NCI-H1694 (cell line): ENCODE measurements around the gene MAG.

Experiments
- DNase-seq: peaks from one replicate; lab custom pipeline; 2025; lab: John Stamatoyannopoulos, UW

The MAG gene

GRCh38 chr19:35299523-35300338 is 7.8 kb downstream of the MAG start:
- no peak for DNase-seq

GRCh38 chr19:35300339-35300649 is 8.3 kb downstream of the MAG start:
- DNase-seq: no peak

GRCh38 chr19:35301961-35302360 is 10.0 kb downstream of the MAG start:
- no peak for DNase-seq

DNA sequence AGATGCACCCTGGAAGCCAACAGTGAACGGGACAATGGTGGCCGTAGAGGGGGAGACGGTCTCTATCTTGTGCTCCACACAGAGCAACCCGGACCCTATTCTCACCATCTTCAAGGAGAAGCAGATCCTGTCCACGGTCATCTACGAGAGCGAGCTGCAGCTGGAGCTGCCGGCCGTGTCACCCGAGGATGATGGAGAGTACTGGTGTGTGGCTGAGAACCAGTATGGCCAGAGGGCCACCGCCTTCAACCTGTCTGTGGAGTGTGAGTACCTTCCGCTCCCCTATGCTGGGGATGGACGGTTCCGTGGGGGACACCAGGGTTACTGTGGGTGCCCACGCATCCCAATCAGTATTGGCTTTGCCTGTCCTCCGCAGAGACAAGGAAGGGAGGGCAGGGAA is 10.5 kb downstream of the MAG start:
- no peak for DNase-seq

GRCh38 chr19:35303357-35303915 is 11.5 kb downstream of the MAG start:
- no peak for DNase-seq

DNA sequence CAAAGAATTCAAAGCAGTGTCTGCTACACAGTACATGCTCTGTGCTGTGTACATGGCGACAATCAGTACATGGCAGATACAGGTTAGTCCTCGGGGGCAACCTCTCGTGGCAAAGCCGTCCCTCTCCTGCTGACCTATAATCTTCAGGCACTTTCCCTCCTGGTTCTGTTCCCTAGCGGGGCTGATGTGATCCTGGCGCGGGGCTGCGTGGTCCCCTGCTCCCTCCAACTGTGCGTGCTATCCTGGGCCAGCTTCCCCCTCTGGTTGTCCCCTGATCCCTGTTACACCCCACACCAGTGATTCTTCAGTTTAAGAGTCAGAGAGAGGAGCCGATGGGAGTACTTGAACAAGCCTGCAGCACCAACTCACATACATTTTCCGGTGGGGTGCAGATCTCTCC is 12.1 kb downstream of the MAG start:
- no peak for DNase-seq

DNA sequence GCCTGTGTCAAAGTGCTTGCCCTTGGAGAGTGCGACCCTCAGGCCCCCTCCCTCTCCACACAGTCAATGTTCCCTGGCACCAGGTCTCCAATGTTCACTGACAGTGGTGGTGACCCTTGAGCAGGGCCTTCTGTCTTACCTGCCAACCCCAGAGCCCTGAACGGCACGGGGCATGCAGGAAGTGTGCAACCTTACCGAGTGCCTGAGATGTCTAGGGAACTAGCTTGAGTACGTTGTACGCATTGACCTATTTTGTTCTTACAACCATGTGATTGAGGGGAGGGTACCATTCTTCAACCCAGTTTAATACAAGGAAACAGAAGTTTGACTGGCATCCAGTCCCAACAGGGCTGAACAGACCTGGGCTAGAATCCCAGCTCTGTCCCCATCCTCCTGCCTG is 13.2 kb downstream of the MAG start:
- DNase-seq: no peak

DNA sequence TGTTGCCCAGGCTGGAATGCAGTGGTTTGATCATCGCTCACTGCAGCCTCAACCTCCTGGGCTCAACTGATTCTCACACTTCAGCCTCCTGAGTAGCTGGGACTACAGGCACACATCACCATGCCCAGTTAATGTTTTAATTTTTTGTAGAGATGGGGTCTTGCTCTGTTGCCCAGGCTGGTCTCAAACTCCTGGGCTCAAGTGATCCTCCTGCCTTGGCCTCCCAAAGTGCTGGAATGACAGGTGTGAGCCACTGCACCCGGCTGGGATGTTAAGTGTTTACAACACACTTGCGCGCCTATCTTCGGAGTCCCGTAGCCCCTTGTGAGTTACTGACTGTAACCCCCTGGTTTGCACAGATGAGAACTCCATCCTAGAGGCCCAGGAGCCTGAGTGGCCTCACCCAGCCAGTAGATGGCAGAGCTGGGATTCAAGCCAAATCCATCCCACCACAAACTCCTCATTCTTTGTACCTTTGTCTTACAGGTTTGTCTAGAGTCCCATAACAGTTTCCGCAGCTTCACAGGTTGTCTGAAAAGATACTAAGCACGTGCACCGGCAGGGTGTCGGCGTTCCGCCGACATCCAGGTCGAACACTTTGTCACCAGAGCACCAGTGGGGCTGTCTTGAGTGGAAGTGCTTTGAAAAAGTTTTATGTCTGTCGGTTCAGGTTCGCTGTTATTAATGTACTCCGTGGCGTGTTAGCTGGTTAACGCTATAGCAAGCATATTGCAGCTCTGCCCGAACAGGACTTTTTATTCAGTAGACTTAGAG is 14.7 kb downstream of the MAG start:
- no peak for DNase-seq

DNA sequence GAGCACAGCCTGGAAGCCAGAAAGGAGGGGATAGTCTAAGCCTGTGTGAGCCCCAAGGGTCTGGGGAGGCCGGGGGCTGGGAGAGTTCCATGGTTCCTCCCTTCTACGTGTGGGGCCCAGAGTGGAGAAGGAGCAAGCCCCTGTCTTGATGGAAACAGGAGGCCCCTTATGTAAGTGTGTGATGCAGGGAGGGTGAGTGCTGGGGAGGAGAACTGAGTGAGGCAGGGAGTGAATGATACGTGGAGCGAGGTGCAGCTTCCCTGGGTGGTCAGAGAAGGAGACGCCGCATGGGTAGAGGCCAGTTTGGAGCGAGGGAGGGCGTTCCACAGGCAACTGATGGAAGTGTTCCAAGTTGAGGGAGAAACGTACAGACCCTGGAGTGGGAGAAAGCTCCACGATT is 16.0 kb downstream of the MAG start:
- DNase-seq: no peak

DNA sequence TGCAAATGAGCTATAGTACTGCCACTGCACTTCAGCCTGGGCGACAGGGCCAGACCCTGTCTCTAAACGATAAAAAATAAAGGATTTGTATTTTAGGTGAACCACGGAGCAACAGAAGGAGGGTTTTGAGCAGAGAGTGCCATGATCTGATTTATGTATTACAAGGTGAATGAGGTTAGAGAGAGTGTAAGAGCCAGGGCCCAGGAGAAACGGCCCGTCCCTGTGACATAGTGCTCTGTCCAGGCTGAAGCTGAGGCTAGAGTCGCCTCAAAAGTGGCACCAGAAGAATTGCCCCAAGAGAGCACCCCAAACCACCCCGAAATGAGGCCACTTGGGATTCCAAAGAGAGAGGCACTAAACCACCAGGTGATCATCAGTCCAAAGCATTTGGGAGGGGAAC is 16.9 kb downstream of the MAG start:
- no peak for DNase-seq

DNA sequence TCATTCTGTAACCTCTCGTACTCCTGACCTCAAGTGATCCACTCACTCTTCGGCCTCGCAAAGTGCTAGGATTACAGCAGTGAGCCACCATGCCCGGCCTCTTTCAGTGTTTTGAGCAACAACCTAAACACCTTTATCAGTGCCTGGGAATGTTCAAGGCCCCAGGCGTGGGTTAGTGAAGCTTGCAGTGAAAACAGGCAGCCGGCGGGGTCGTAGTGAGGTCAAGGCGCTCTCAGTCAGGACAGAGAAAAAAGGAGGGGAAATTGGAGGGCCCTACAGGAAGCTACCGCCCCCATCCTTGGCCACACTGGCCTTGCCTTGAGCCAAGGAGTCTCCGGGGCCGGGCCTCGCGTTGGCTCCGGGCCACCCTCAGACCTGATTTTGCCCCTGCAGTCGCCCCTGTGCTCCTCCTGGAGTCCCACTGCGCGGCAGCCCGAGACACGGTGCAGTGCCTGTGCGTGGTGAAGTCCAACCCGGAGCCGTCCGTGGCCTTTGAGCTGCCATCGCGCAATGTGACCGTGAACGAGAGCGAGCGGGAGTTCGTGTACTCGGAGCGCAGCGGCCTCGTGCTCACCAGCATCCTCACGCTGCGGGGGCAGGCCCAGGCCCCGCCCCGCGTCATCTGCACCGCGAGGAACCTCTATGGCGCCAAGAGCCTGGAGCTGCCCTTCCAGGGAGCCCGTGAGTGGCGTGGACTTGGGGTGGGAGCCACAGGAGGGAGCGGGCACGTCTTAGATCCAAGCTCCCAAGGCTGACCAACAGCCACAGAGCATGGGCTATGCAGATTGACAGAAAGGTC is 17.7 kb downstream of the MAG start:
- DNase-seq: no peak

- no peak for DNase-seq
Observed at GRCh38 chr19:35310331-35310730, 18.4 kb downstream of the MAG start.

DNA sequence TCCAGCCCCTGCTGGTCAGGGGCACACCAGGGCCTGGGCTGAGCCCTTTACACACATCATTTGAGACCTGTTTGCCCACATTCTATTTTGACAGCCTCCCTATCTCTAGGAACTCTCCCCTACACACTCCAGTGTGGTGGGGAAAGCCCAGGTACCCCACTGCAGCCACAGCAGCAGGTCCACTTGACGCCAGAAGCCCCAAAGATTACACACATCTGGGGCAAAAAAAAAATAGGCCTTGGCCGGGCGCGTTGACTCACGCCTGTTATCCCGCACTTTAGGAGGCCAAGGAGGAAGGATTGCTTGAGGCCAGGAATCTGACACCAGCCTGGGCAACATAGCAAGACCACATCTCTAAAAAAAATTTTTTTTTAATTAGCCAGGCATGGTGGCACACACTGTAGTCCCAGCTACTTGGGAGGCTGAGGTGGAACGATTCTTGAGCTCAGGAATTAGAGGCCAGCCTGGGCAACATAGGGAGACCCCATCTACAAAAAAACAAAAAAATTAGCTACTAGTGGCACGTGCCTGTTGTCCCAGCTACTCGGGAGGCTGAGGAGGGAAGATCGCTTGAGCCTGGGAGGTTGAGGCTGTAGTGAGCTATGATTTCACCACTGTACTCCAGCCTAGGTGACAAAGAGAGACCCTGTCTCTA is 19.0 kb downstream of the MAG start:
- DNase-seq: no peak

- DNase-seq: no peak
Observed at GRCh38 chr19:35311901-35312665, 20.1 kb downstream of the MAG start.

DNA sequence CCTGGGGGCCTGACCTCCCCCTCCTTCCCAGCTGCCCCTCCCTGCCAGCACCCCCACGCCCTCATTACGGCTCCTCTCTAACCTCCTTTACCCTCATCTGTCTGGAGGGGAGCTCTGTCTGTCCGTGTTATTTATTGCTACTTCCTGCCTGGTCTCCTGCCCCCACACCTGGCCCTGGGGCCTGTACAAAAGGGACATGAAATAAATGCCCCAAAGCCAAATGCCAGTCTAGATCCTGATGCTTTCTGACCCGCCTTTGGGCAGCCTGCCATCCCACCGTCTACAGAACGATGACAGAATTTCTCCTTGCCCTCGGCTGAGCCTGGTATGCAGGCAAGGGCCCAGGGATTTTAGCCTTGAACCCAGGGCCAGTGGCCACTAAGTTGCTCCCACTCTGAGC is 21.6 kb downstream of the MAG start:
- DNase-seq: no peak

DNA sequence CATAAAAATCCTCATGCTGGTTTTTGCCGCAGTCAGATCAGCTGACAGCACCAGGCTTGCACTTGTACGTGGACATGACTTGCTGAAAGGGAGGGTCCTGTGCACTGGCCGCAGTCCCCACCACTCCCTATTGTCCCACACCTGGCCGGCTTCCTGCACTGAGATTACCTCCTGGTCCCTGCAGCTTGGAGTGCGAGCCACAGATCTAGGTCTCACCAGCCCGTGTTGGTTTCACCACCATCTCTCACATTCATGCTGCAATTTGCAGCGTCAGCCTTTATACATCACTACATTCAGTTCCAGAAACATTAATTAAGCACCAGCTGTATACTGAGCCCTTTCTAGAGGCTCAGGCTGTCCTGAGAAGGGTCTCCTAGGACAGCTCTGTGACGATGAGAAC is 22.1 kb downstream of the MAG start:
- no peak for DNase-seq

DNA sequence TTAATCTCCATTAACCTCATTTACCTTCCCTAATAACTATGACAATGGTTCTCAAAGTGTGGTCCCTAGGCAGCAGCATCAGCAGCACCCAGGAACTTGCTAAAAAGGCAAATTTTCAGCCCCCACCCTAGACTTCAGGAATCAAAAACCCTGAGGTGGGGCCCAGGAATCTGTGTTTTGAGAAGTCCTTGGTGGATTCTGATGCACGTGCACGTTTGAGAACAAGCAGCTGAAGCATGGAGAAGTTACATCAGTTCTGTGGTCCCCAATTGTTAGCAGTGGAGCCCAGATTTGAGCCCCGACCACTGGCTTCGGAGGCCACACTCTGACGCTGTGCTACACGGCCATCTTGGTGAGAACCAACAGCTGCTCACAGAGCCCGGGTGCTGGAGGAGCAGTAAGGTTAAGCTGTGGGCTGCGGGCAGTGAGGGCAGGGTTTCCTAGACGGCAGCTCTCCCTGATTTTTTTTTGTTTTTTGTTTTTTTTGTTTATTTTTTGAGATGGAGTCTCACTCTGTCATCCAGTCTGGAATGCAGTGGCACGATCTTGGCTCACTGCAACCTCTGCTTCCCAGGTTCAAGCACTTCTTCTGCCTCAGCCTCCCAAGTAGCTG is 23.0 kb downstream of the MAG start:
- no peak for DNase-seq

- DNase-seq: no peak
Observed at GRCh38 chr19:35315883-35316282, 23.9 kb downstream of the MAG start.

GRCh38 chr19:35316560-35316959 is 24.6 kb downstream of the MAG start:
- no peak for DNase-seq

DNA sequence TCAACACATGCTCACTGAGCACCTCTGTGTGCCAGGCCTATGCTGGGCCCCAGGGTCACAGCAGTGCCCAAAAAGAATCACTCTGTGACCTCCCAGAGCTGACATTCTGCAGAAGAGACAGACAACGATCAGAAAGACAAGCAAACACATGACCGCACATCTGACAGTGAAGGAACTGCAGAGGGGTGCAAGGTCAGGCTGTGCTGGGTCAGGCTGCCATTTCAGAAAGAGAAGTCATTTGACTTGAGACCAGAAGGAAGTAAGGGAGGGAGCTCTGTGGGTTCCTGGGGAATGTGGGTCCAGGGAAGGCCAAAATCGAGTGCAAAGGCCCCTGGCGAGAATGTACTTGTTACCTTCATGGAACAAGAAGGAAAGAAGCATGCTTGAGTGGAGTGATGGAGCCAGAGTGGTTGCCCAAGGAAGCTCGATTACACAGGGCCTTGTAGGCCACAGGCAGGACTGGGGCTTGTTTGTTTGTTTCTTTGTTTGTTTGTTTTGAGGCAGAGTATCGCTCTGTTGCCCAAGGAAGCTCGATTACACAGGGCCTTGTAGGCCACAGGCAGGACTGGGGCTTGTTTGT is 25.6 kb downstream of the MAG start:
- no peak for DNase-seq
